IMR-90 (cell line): ENCODE results near the gene CHORDC1.

Experiments used
- CEBPB ChIP-seq: IDR thresholded peaks from 2 replicates; pipeline ENCODE4 v1.6.1; 2012; ENCODE audit warnings: low read depth, low read length, improper control_type of control experiment
- CHD1 ChIP-seq: IDR thresholded peaks from 2 replicates; pipeline ENCODE4 v1.6.1; 2012; ENCODE audit warnings: low read depth, low read length, improper control_type of control experiment
- MAFK ChIP-seq: IDR thresholded peaks from 2 replicates; pipeline ENCODE4 v1.6.1; 2012; ENCODE audit warnings: low read depth, low read length, improper control_type of control experiment
- NFE2L2 ChIP-seq: fragments of 150-350 bp; IDR thresholded peaks from 2 replicates; pipeline ENCODE4 v1.6.1; 2016; ENCODE audit warnings: low read depth, mild to moderate bottlenecking, low read length
- POLR2A ChIP-seq: IDR thresholded peaks from 2 replicates; pipeline ENCODE4 v1.6.1; 2012; ENCODE audit warnings: mild to moderate bottlenecking, low read depth, low read length
- RAD21 ChIP-seq: IDR thresholded peaks from 2 replicates; pipeline ENCODE4 v1.6.1; 2012; ENCODE audit warnings: low read length, improper control_type of control experiment
- RFX5 ChIP-seq: IDR thresholded peaks from 2 replicates; pipeline ENCODE4 v1.8.0; 2012; ENCODE audit warnings: low read depth, mild to moderate bottlenecking, low read length, moderate library complexity
- SMC3 ChIP-seq: fragments of 150-350 bp; IDR thresholded peaks from 2 replicates; pipeline ENCODE4 v1.6.1; 2016; ENCODE audit warnings: low read depth, mild to moderate bottlenecking, antibody characterized with exemption, low read length, moderate library complexity
- TF ChIP-seq, protein P1 (sequence below): conservative IDR thresholded peaks from 2 replicates; pipeline ENCODE4 v1.5.1; 2012; ENCODE audit warnings: mild to moderate bottlenecking, low read depth, low read length, improper control_type of control experiment
- TF ChIP-seq, protein P2 (sequence below): fragments of 150-350 bp; IDR thresholded peaks from 2 replicates; pipeline ENCODE4 v1.6.1; 2017; ENCODE audit warnings: mild to moderate bottlenecking, antibody characterized with exemption, low read length, low read depth

DNA sequence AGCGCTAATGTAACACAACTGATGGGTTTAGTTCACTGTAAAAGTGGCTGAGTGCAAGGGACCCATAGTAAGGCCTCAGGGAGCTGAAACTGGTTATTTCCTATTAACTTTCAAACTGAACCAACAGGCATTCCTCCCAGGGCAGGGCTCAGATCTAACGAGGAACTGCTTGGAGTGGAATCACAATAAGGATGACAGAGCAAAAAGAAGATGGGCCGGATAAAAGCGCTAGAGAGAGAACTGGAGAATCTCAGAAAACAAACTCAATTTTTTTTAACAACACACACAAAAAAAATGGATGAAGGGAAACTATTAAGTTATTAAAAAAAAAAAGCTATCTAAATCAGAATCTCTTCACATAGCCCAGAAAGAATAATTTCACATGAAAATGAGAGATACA, 14.2 kb upstream of the CHORDC1 start:
- TF ChIP-seq CEBPB (no peak), MAFK (no peak), NFE2L2 (no peak), SMC3 (no peak), POLR2A (no peak), CHD1 (no peak), RFX5 (no peak), RAD21 (no peak)
- TF ChIP-seq, protein P1, sequence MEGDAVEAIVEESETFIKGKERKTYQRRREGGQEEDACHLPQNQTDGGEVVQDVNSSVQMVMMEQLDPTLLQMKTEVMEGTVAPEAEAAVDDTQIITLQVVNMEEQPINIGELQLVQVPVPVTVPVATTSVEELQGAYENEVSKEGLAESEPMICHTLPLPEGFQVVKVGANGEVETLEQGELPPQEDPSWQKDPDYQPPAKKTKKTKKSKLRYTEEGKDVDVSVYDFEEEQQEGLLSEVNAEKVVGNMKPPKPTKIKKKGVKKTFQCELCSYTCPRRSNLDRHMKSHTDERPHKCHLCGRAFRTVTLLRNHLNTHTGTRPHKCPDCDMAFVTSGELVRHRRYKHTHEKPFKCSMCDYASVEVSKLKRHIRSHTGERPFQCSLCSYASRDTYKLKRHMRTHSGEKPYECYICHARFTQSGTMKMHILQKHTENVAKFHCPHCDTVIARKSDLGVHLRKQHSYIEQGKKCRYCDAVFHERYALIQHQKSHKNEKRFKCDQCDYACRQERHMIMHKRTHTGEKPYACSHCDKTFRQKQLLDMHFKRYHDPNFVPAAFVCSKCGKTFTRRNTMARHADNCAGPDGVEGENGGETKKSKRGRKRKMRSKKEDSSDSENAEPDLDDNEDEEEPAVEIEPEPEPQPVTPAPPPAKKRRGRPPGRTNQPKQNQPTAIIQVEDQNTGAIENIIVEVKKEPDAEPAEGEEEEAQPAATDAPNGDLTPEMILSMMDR: no peak
- TF ChIP-seq, protein P2, sequence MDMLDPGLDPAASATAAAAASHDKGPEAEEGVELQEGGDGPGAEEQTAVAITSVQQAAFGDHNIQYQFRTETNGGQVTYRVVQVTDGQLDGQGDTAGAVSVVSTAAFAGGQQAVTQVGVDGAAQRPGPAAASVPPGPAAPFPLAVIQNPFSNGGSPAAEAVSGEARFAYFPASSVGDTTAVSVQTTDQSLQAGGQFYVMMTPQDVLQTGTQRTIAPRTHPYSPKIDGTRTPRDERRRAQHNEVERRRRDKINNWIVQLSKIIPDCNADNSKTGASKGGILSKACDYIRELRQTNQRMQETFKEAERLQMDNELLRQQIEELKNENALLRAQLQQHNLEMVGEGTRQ: no peak
